ENCODE measurements around the gene RPP40. TPM values are rescaled to one million over a fixed set of nuclear protein-coding genes. Genes with fewer than 3 reads are reported as not detected.

The RPP40 gene
- total RNA-seq, 2 donors from 2014 or later = 8.4 to 9.0 TPM

DNA sequence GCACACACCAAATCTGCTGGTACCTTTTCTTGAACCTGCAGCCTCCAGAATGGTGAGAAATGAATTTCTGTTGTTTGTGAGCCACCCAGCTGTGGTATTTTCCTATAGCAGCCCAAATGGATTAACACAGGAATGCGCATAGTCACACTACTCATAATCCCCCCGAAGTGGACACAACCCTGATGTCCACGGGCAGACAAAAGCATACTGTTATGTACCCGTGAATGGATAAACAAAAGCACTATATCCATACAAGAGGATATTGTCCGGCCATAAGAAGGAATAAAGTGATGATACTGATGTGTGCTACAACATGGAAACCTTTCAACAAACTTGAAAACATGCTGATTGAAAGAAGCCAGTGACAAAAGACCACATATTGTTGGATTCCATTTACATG is 25.1 kb upstream of the RPP40 start:
- H3K4me3 Mint-ChIP-seq = no peak overlapping the region
- H3K36me3 ChIP-seq (ENCODE audit: control insufficient read depth, insufficient read depth, low read length) = no peaks in the 10 kb centered on the region
- no peaks in the 10 kb centered on the region for H3K27me3 ChIP-seq (ENCODE audit: control insufficient read depth, insufficient read depth, low read length, poor library complexity, severe bottlenecking)
- TF ChIP-seq, protein P1, sequence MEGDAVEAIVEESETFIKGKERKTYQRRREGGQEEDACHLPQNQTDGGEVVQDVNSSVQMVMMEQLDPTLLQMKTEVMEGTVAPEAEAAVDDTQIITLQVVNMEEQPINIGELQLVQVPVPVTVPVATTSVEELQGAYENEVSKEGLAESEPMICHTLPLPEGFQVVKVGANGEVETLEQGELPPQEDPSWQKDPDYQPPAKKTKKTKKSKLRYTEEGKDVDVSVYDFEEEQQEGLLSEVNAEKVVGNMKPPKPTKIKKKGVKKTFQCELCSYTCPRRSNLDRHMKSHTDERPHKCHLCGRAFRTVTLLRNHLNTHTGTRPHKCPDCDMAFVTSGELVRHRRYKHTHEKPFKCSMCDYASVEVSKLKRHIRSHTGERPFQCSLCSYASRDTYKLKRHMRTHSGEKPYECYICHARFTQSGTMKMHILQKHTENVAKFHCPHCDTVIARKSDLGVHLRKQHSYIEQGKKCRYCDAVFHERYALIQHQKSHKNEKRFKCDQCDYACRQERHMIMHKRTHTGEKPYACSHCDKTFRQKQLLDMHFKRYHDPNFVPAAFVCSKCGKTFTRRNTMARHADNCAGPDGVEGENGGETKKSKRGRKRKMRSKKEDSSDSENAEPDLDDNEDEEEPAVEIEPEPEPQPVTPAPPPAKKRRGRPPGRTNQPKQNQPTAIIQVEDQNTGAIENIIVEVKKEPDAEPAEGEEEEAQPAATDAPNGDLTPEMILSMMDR (conservative IDR thresholded peaks at IDR 0.05) = no peak
- no peaks in the 10 kb centered on the region for H3K36me3 Mint-ChIP-seq (ENCODE audit: low read depth)
- peaks cover 15% of the 10 kb centered on the region for H3K4me1 Mint-ChIP-seq
- WGBS, 2 experiments (ENCODE audit: insufficient coverage in 1 of 2, insufficient read length in 1 of 2) = 93% methylated on average over 5 of the region's 5 CpGs; no CpG with 5 or more reads in 1 of the 2 experiments
- H3K9ac ChIP-seq (ENCODE audit: extremely low read depth, low read length, poor library complexity, severe bottlenecking) = no peak overlapping the region
- H3K27ac Mint-ChIP-seq = no peak overlapping the region
- no peak overlapping the region for H3K4me3 ChIP-seq (ENCODE audit: low read length)
- no peaks in the 10 kb centered on the region for H3K9me3 Mint-ChIP-seq
- no peaks in the 10 kb centered on the region for H3K9me3 ChIP-seq (ENCODE audit: control insufficient read depth, low read length)
- H3K27ac ChIP-seq (ENCODE audit: low read depth, low read length) = no peak overlapping the region
- no peak for DNase-seq
- peaks cover 10% of the 10 kb centered on the region for H3K27me3 Mint-ChIP-seq (ENCODE audit: insufficient read depth)
- H3K4me1 ChIP-seq (ENCODE audit: control insufficient read depth, insufficient read depth, low read length) = peaks cover 3% of the 10 kb centered on the region

DNA sequence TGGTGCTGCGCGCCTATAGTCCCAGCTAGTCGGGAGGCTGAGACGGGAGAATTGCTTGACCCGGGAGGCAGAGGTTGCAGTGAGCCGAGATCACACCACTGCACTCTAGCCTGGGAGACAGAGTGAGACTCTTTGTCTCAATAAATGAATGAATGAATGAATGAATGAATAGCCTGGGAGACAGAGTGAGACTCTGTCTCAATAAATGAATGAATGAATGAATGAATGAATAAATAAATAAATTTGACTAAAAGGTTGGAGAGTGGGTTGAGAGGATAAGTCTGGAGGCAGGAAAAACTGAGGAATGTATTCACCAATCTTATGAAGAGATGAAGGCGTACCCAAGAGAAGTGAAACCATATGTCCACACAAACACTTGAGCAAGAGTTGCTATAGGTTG is 24.5 kb upstream of the RPP40 start:
- no peak overlapping the region for H3K27ac Mint-ChIP-seq
- no peak overlapping the region for H3K4me3 Mint-ChIP-seq

DNA sequence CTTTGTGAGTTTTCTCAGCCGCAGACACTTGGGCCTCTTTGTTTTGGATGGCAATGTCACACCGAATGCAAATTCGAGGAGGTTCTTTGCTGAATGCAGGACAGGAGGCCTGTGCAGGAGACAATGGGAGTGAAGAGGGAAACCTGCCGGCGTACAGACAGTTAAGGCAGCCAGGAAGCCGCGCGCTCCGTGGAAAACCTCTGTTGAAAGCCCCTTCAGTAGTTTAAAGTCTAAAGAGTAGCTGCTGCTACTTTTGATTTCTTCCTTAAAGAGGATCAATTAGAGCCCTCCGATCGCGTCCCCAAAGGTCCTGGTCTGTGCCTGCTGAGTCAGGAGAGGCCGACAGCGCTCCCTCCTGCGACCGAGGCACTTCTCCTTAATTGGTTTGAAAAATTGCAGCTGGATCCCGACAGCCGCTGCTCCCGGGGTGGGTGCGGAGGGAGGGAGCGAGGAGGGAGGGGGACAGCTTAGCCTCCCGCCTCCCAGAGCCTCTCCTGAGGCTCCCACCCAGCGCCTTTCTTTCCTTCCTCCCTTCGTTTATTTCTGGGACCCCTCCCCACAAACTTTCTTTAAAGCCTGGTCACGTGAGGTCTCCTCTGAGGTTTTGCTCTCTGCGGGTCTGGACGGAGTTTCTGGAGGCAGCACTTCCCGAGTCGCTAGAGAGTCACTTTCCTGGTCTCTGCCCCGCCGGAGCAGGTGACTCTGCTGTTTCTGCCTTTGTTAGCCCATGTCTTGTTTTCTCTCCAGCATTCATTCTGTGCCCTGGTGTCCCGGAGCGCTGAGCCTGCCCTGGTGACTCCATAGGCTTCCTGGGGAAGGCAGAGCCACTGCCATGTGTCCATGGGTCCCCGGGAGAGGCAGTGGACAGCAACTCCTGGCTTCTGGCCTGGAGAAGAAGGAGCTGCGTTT is 22.3 kb upstream of the RPP40 start:
- H3K36me3 ChIP-seq (ENCODE audit: control insufficient read depth, insufficient read depth, low read length) = no peaks in the 10 kb centered on the region
- TF ChIP-seq, protein P1 (conservative IDR thresholded peaks at IDR 0.05) = peak; percentile 36
- H3K27me3 ChIP-seq (ENCODE audit: control insufficient read depth, insufficient read depth, low read length, poor library complexity, severe bottlenecking) = no peaks in the 10 kb centered on the region
- Mint-ChIP-seq H3K27ac (peak overlapping the region; percentile 93), H3K4me3 (peak overlapping the region; percentile 75), H3K4me1 (peaks cover 10% of the 10 kb centered on the region), H3K36me3 (ENCODE audit: low read depth) (no peaks in the 10 kb centered on the region), H3K9me3 (no peaks in the 10 kb centered on the region), H3K27me3 (ENCODE audit: insufficient read depth) (peaks cover 6% of the 10 kb centered on the region)
- peak overlapping the region; percentile 85 for H3K4me3 ChIP-seq (ENCODE audit: low read length)
- WGBS, 2 experiments (ENCODE audit: insufficient coverage in 1 of 2, insufficient read length in 1 of 2) = 4 to 6% methylated on average over 20 to 34 of the region's 35 CpGs
- DNase-seq = peak; percentile 89
- H3K4me1 ChIP-seq (ENCODE audit: control insufficient read depth, insufficient read depth, low read length) = peaks cover 3% of the 10 kb centered on the region
- no peaks in the 10 kb centered on the region for H3K9me3 ChIP-seq (ENCODE audit: control insufficient read depth, low read length)
- H3K9ac ChIP-seq (ENCODE audit: extremely low read depth, low read length, poor library complexity, severe bottlenecking) = peak overlapping the region; percentile 66
- H3K27ac ChIP-seq (ENCODE audit: low read depth, low read length) = peak overlapping the region; percentile 97

More for the DNA sequence above, 24.5 kb upstream of the RPP40 start:
- Mint-ChIP-seq H3K9me3 (no peaks in the 10 kb centered on the region), H3K4me1 (peaks cover 15% of the 10 kb centered on the region), H3K36me3 (ENCODE audit: low read depth) (no peaks in the 10 kb centered on the region), H3K27me3 (ENCODE audit: insufficient read depth) (peaks cover 6% of the 10 kb centered on the region)
- Histone ChIP-seq H3K9me3 (ENCODE audit: control insufficient read depth, low read length) (no peaks in the 10 kb centered on the region), H3K27me3 (ENCODE audit: control insufficient read depth, insufficient read depth, low read length, poor library complexity, severe bottlenecking) (no peaks in the 10 kb centered on the region), H3K4me1 (ENCODE audit: control insufficient read depth, insufficient read depth, low read length) (peaks cover 3% of the 10 kb centered on the region), H3K4me3 (ENCODE audit: low read length) (no peak overlapping the region), H3K36me3 (ENCODE audit: control insufficient read depth, insufficient read depth, low read length) (no peaks in the 10 kb centered on the region), H3K9ac (ENCODE audit: extremely low read depth, low read length, poor library complexity, severe bottlenecking) (no peak overlapping the region), H3K27ac (ENCODE audit: low read depth, low read length) (no peak overlapping the region)
- no peak for DNase-seq
- 95 to 99% methylated on average over 7 of the region's 7 CpGs for WGBS, 2 experiments (ENCODE audit: insufficient coverage in 1 of 2, insufficient read length in 1 of 2)
- TF ChIP-seq, protein P1 (conservative IDR thresholded peaks at IDR 0.05) = no peak
